SU-DHL-6 (cell line): Measurements from ENCODE around the gene MERTK.

Experiments used
- H2AFZ ChIP-seq: fragments of 200-600 bp; sonication (generic); 2 replicates; pipeline ENCODE4 v1.6.1; 2014; ENCODE audit warnings: low read depth, mild to moderate bottlenecking, moderate library complexity, mixed read lengths, antibody characterized with exemption, low read length; ENCODE audit not compliant: severe bottlenecking
- H3F3A ChIP-seq: fragments of 200-600 bp; shearing (Covaris generic); 2 replicates; pipeline ENCODE4 v1.6.0; 2016; ENCODE audit warnings: antibody characterized with exemption, mild to moderate bottlenecking; ENCODE audit not compliant: insufficient read depth
- H3K27ac ChIP-seq: fragments of 200-600 bp; sonication (generic); 2 replicates; pipeline ENCODE4 v1.5.1; 2016; ENCODE audit warnings: low read depth, mild to moderate bottlenecking, low read length, moderate library complexity, mixed read lengths
- H3K27me3 ChIP-seq: fragments of 200-600 bp; sonication (generic), shearing (Covaris generic); 2 replicates; pipeline ENCODE4 v1.6.0; 2014; ENCODE audit warnings: mild to moderate bottlenecking, low read length
- H3K36me3 ChIP-seq: fragments of 200-600 bp; sonication (generic); 2 replicates; pipeline ENCODE4 v1.6.1; 2014; ENCODE audit warnings: mild to moderate bottlenecking, low read length, mixed read lengths
- H3K4me2 ChIP-seq: fragments of 300-600, 200-600 bp; shearing (Covaris generic), sonication (generic); 2 replicates; pipeline ENCODE4 v1.6.0; 2014; ENCODE audit warnings: low read length, low read depth, mild to moderate bottlenecking; ENCODE audit not compliant: poor library complexity, severe bottlenecking
- H3K4me3 ChIP-seq: fragments of 200-600 bp; sonication (generic); 2 replicates; pipeline ENCODE4 v1.5.1; 2014; ENCODE audit warnings: antibody characterized with exemption, low read length, mild to moderate bottlenecking, mixed read lengths; ENCODE audit not compliant: insufficient read depth, poor library complexity, severe bottlenecking
- H3K79me2 ChIP-seq: fragments of 200-600 bp; sonication (generic); 2 replicates; pipeline ENCODE4 v1.6.1; 2014; ENCODE audit warnings: mild to moderate bottlenecking, low read length, moderate library complexity; ENCODE audit not compliant: insufficient read depth
- H3K9ac ChIP-seq: fragments of 200-600 bp; sonication (generic); 2 replicates; pipeline ENCODE4 v1.7.0; 2014; ENCODE audit warnings: mild to moderate bottlenecking, low read length
- H3K9me2 ChIP-seq: fragments of 200-600 bp; sonication (generic); replicated peaks from 2 replicates; pipeline ENCODE4 v1.6.1; 2014; ENCODE audit warnings: low read length; ENCODE audit not compliant: insufficient read depth
- H3K9me3 ChIP-seq: fragments of 200-600 bp; sonication (generic); 2 replicates; pipeline ENCODE4 v1.6.1; 2014; ENCODE audit warnings: low read length, mixed read lengths; ENCODE audit not compliant: insufficient read depth
- H4K20me1 ChIP-seq: fragments of 200-600 bp; sonication (generic); 2 replicates; pipeline ENCODE4 v1.6.1; 2014; ENCODE audit warnings: low read depth, mild to moderate bottlenecking, antibody characterized with exemption, low read length, moderate library complexity, mixed read lengths
- EZH2phosphoT487 ChIP-seq: fragments of 200-600 bp; sonication (generic), shearing (Covaris generic); conservative IDR thresholded peaks from 2 replicates; pipeline ENCODE4 v1.6.1; 2018; ENCODE audit warnings: mild to moderate bottlenecking, antibody characterized with exemption, low read length, moderate library complexity, mixed read lengths
- TF ChIP-seq, protein P1 (sequence below): fragments of 200-600 bp; sonication (generic); IDR thresholded peaks from one replicate; pipeline ENCODE4 v1.5.1; 2017; ENCODE audit warnings: antibody characterized with exemption, mild to moderate bottlenecking, low read length, moderate library complexity; ENCODE audit not compliant: insufficient read depth, poor library complexity, severe bottlenecking

MERTK gene

DNA sequence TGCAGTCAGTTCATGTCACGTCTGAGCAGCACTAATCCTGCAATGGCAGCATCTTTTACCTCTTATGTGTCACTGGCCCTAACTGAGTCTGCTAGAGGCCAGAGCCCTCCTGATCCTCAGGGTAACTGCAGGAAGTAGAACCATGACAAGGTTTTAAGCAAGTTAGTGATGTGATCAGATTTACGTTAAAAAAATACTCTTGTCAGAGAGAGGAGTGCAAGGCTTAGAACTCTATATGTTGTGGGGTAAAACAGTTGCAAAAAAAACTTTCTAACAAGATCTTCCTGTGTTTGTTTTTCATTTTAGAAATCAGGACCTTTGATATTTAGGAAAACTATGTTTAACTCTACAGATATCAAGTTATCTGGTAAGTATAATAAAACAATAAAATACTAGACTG, 161.3 kb downstream of the MERTK start:
- H3K79me2 ChIP-seq, result peaks cover 21% of the 10 kb centered on the region
- no peak overlapping the region for H3K4me2 ChIP-seq
- TF ChIP-seq EZH2phosphoT487, result no peak
- TF ChIP-seq, protein P1, sequence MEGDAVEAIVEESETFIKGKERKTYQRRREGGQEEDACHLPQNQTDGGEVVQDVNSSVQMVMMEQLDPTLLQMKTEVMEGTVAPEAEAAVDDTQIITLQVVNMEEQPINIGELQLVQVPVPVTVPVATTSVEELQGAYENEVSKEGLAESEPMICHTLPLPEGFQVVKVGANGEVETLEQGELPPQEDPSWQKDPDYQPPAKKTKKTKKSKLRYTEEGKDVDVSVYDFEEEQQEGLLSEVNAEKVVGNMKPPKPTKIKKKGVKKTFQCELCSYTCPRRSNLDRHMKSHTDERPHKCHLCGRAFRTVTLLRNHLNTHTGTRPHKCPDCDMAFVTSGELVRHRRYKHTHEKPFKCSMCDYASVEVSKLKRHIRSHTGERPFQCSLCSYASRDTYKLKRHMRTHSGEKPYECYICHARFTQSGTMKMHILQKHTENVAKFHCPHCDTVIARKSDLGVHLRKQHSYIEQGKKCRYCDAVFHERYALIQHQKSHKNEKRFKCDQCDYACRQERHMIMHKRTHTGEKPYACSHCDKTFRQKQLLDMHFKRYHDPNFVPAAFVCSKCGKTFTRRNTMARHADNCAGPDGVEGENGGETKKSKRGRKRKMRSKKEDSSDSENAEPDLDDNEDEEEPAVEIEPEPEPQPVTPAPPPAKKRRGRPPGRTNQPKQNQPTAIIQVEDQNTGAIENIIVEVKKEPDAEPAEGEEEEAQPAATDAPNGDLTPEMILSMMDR, result no peak
- H3K9me2 ChIP-seq, result no peaks in the 10 kb centered on the region
- no peaks in the 10 kb centered on the region for H4K20me1 ChIP-seq
- H3F3A ChIP-seq, result 0 out of 2 replicates have a peak, but pooled peaks cover 5% of the 10 kb centered on the region
- H2AFZ ChIP-seq, result no peak overlapping the region
- H3K27ac ChIP-seq, result no peak overlapping the region
- H3K4me3 ChIP-seq, result no peak overlapping the region
- H3K36me3 ChIP-seq, result peaks cover 14% of the 10 kb centered on the region; the same call in 1 of the 2 replicates
- no peaks in the 10 kb centered on the region for H3K9me3 ChIP-seq
- no peak overlapping the region for H3K9ac ChIP-seq
- no peaks in the 10 kb centered on the region for H3K27me3 ChIP-seq

DNA sequence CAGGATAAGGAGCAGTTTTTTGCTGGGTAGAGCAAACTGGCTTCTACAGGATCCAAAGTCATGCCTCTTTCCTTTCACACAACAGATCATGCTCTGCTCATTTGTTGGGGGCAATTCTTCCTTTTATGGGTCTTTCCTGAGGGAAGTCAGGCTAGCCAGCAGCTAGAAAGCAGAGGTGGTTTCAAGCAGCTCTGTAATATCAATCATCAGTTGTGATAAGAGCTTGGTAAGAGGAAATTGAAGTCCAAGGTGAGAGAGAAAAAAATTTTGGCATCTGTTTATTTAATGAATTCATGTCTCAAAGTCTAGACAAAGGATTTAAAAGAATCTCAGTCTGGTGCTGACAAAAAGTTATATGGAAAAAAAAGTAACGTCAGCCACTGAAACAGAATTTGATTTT, 162.9 kb downstream of the MERTK start:
- peaks cover 14% of the 10 kb centered on the region for H3K79me2 ChIP-seq
- H2AFZ ChIP-seq, result no peak overlapping the region
- peaks cover 24% of the 10 kb centered on the region for H3K36me3 ChIP-seq
- no peak overlapping the region for H3K27ac ChIP-seq
- no peaks in the 10 kb centered on the region for H3K27me3 ChIP-seq
- no peaks in the 10 kb centered on the region for H3K9me2 ChIP-seq
- 0 out of 2 replicates have a peak, but pooled peaks cover 5% of the 10 kb centered on the region for H3F3A ChIP-seq
- H3K4me2 ChIP-seq, result no peak overlapping the region
- no peaks in the 10 kb centered on the region for H3K9me3 ChIP-seq
- TF ChIP-seq, protein P1, result no peak
- H4K20me1 ChIP-seq, result no peaks in the 10 kb centered on the region
- no peak overlapping the region for H3K9ac ChIP-seq
- no peak overlapping the region for H3K4me3 ChIP-seq

DNA sequence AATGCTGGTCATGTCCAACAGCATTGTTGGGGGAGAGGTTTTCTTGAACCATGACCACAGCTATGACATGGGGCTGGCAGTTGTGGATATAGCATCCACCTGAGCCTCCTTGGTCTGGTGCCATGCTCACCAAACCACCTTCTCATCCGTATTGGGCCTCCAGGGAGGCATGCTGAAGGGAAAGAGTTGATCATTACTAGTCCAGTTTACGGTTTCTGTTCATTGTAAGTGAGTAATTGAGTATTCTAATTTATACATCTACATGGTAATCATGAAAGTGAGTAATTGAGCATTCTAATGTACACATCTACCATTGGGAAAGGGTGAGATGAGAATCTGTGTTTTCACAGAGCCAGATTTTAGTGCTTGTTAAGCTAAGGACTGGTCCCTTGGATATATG, 163.4 kb downstream of the MERTK start:
- Histone ChIP-seq H3K4me3 (no peak overlapping the region), H3K36me3 (peaks cover 29% of the 10 kb centered on the region), H3K9me3 (no peaks in the 10 kb centered on the region), H3K9me2 (no peaks in the 10 kb centered on the region), H3K9ac (no peak overlapping the region), H4K20me1 (no peaks in the 10 kb centered on the region), H3K27me3 (no peaks in the 10 kb centered on the region), H3F3A (0 out of 2 replicates have a peak, but pooled peaks cover 1% of the 10 kb centered on the region), H3K4me2 (no peak overlapping the region), H2AFZ (no peak overlapping the region), H3K27ac (no peak overlapping the region), H3K79me2 (peaks cover 8% of the 10 kb centered on the region)
- no peak for TF ChIP-seq EZH2phosphoT487
- TF ChIP-seq, protein P1, result no peak

DNA sequence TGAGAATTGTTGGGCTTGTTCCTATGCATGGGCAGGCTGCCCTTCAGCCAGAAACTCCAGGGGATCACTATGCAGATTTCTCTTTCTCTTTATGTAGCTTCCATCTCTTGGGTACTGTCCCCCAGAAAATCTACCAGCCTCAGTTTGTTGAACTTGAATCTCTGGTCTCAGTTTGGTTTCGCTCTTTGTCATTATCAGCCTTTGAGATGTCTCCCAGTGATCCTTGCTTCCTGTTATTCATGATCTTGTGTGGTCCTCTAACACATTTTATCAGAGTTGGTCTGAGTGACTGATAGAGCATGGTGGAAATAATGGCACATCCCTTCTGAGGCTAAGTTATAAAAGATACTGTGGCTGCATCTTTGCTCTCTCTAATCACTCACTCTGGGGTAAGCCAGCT, 164.5 kb downstream of the MERTK start:
- Histone ChIP-seq H2AFZ (no peak overlapping the region), H3K9ac (no peak overlapping the region), H3K27ac (no peak overlapping the region), H3K9me2 (no peaks in the 10 kb centered on the region), H3K4me2 (no peak overlapping the region), H3K4me3 (no peak overlapping the region), H3F3A (no peaks in the 10 kb centered on the region), H3K36me3 (peaks cover 32% of the 10 kb centered on the region), H3K9me3 (no peaks in the 10 kb centered on the region), H3K27me3 (no peaks in the 10 kb centered on the region), H3K79me2 (peaks cover 5% of the 10 kb centered on the region), H4K20me1 (no peaks in the 10 kb centered on the region)
- no peak for TF ChIP-seq EZH2phosphoT487
- TF ChIP-seq, protein P1, result no peak
